ENCODE results near the gene ARHGAP15.

ARHGAP15 gene

GRCh38 chr2:143608758-143609157, 479.5 kb downstream of the ARHGAP15 start:
- no peak for DNase-seq (ENCODE audit: low read depth in 2 of 3, low spot score in 1 of 3)

DNA sequence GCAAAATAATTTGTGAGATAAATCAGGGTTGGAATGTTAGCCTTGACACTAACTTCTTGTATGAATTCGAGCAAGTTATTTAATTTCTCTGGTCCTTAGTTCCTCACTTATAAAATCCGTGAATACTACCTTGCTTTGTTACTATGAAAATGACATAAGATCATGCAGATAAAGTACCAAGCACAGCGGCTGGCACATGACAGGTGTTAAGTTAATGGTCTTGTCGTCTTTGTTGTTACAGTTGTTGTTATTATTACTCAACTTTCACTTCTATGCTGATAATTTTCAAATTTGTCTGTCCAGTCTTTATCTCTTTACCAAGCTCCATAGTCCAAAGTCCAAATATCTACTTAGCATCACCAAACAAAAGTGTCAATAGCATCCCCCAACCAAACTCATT, 482.1 kb downstream of the ARHGAP15 start:
- DNase-seq (ENCODE audit: low read depth in 2 of 3, low spot score in 1 of 3), result no peak

- no peak for DNase-seq (ENCODE audit: low read depth in 2 of 3, low spot score in 1 of 3)
Measured at GRCh38 chr2:143615562-143615961, 486.3 kb downstream of the ARHGAP15 start.

- no peak for DNase-seq (ENCODE audit: low read depth in 2 of 3, low spot score in 1 of 3)
Measured at GRCh38 chr2:143616452-143616851, 487.2 kb downstream of the ARHGAP15 start.

DNA sequence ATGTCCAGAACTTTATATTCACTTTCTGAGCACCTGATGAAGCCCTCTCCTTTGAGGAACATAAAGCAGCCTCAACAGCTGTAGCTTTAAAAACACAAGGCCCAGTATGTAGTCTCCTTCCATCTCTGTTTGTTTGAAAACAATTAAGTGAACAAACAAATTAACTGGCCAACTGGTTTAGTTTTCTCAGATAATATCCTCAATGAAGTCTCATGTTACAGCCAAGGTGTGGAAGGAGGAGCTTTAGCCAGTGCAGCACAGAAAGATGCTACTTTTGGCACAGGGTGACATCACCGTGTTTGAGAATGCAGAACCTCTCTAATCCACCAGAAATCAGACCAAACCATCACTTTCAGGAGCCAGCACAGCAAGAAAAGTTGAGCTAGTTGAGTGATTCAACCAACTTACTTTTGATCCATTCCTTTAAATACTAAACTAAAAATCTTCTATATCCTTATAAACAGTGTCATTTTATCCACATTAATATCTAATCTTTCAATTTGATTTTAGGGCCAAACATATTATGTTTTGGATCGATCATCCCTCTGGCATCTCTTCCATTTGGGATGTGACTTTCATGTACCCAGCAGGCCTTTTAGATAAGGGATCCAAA, 488.7 kb downstream of the ARHGAP15 start:
- no peak for DNase-seq (ENCODE audit: low read depth in 2 of 3, low spot score in 1 of 3)

DNA sequence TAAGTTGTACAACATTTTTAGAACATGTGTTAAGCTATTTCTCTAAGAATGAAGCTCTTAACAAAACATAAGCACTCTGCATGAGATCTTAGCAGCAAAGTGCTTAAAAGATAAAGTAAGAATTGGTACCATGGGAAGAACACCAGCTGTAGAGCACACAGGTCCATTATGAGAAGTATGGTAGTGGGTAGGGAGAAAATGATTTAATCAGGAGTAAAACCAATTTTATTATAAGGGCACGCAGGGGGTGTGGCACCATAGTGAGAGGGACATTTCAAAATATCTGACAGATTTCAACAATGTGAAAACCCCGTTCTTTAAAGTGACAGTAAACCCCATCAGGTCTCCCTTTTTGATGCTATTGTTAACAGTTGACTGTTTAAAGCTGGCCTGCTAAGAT, 492.9 kb downstream of the ARHGAP15 start:
- DNase-seq (ENCODE audit: low read depth in 2 of 3, low spot score in 1 of 3), result no peak

- DNase-seq (ENCODE audit: low read depth in 2 of 3, low spot score in 1 of 3), result no peak
Measured at GRCh38 chr2:143623231-143623908, 494.2 kb downstream of the ARHGAP15 start.

DNA sequence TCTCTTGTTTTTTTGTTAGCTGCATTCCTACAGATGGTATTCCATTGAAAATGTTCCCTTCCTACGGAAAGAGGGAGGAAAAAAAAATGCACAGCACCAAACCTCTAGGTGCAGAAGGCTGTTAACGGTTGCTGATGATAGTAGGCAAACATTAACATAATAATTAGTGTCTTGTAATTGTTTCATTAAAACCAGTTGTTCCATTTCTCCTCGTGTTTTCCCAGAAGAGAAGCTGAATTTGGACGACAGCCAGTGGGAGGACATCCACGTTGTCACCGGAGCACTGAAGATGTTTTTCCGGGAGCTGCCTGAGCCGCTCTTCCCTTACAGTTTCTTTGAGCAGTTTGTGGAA, 494.7 kb downstream of the ARHGAP15 start:
- no peak for DNase-seq (ENCODE audit: low read depth in 2 of 3, low spot score in 1 of 3)

DNA sequence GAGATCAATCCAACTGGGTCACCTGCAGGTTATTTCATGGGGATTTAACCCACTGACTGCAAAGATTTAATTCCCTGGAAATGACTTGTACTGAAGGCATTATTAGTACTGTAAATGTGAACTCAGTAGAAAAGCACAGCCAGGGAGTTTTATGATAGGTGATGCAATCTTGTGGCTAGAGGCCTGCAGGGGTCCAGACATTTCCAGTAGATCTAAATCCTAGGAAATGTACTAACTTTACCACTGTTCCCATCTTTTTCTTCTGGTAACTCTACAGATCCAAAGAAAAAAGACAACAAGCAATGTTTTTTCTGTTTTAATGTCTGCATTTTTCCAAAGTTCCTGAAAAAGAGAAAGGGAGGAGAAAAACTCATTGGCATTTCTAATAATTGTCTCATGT, 500.1 kb downstream of the ARHGAP15 start:
- no peak for DNase-seq (ENCODE audit: low read depth in 2 of 3, low spot score in 1 of 3)

GRCh38 chr2:143632751-143633374, 503.6 kb downstream of the ARHGAP15 start:
- DNase-seq (ENCODE audit: low read depth in 2 of 3, low spot score in 1 of 3), result no peak

DNA sequence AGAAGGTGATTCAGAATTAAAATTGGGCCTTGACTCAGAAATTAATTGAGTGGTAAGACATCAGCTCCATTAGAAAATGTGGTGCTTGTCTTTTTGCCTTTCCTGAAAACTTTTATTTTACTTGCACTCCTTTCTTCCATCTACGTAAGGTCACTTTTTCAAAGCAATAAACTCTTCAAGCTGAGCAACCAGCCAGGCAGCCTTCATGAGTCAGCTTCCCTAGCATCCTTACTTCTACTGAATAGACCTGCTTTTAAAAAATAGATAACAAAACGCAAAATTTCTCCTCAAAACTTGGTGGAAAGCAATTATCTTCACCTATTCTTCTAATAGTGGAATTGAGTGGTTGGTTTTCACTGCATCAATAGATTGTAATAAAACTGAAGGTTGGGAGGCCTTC, 504.2 kb downstream of the ARHGAP15 start:
- DNase-seq (ENCODE audit: low read depth in 2 of 3, low spot score in 1 of 3), result no peak

DNA sequence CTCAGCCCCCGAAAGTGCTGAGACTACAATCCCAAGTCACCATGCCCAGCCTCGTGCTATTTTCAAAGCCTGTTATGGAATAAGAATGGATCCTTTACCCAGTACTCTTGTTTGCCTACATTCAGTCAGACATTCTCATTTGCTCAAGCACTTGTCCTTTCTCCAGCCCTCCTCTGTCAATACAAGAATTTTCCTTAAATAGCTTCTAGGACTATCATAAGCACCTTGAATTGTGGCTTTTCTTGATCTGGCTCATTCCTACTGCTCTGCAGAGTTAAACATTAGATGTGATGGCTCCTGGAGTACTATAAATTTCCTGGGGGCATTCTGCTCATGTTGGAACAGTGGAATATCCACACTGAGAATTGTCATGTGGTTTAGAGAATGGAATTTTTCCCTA, 506.1 kb downstream of the ARHGAP15 start:
- no peak for DNase-seq (ENCODE audit: low read depth in 2 of 3, low spot score in 1 of 3)

DNA sequence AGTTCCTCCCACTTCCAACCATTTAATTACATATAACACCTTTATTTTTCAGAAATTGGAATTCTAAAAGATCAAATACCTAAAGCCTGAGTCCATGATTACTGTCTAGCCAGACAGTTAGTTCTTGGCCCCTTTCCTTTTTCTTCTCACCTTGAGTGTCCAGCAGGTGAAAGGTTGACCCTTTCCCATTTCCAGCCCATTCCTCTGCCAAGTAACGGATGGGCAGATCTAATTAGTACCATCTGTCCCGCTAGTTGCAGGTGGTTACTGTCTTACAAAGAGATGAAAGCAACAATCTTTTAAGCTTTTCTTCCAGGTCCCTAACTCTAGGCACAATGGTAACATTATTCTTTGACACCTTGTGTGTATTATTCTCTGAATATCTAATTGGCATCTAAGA, 506.7 kb downstream of the ARHGAP15 start:
- no peak for DNase-seq (ENCODE audit: low read depth in 2 of 3, low spot score in 1 of 3)

- no peak for DNase-seq (ENCODE audit: low read depth in 2 of 3, low spot score in 1 of 3)
Measured at GRCh38 chr2:143640826-143641225, 511.6 kb downstream of the ARHGAP15 start.

DNA sequence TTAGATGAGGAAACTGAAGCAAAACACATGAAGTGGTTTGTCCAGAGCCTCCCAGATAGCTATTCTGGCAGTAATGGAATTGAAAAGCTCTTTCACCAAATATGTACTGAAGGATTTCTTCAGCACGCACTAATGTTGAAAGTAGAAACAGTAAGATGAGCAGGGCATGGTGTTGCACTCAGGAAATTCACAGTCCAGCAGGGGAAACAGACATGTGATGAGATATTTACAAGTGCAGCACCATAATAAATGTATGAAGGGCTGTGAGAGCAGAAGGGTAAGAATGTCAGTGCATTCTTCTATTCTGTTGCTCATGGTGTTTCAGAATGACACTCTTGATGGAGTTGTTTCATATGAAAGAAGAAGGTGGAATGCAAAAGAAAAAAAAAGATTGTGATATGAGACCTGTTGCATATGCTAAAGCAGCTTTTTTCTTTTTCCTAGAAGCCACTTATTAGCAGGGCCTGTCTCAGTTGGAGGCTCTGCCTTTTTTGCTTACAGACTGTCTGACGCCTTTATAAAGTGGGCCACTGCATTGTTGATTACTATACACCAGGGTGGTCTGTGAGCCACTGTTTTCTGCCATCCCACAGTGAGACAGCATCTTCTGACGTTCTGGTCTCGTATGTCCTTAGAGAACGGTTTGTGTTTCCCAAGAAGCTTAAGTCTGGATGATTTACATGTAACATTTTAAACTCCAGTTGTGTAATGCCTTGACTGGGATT, 516.9 kb downstream of the ARHGAP15 start:
- DNase-seq (ENCODE audit: low read depth in 2 of 3, low spot score in 1 of 3), result no peak

GRCh38 chr2:143649226-143649740, 520.1 kb downstream of the ARHGAP15 start:
- DNase-seq (ENCODE audit: low read depth in 2 of 3, low spot score in 1 of 3), result no peak

DNA sequence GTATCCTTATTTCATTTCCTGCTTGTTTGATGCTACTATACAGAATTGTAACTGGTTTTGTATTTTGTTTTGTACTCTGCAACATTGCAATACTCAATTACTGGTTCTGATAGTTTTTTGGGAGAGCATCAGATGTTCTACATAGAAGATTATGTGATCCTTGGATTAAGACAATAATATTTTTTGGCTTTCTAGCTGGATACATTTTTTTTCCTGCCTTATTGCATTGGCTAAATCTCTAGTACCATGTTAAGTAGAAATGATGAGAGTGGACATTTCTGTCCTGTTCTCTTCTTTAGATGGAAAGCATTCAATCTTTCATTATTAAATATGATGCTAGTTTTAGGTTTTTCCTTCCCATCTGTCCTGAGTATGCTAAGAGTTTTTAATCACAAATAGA, 523.5 kb downstream of the ARHGAP15 start:
- DNase-seq (ENCODE audit: low read depth in 2 of 3, low spot score in 1 of 3), result no peak

- no peak for DNase-seq (ENCODE audit: low read depth in 2 of 3, low spot score in 1 of 3)
Measured at GRCh38 chr2:143668234-143668633, 539.0 kb downstream of the ARHGAP15 start.

DNA sequence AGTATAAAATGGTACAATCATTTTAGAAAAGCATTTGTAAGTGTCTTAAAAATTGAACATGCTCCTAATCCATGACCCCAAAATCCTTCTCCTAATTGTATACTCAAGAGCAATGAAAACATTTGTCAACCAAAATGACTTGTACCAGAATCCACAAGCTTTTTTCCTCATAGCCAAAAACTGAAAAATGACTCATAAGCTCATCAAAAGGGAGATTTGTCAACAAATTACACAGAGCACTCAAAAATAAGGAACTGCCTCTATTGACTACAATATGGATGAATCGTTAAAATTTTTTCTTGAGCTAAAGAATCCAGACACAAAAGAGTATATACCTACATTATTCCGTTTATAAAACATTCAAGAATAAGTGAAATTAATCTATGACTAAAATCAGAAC, 544.8 kb downstream of the ARHGAP15 start:
- no peak for DNase-seq (ENCODE audit: low read depth in 2 of 3, low spot score in 1 of 3)

DNA sequence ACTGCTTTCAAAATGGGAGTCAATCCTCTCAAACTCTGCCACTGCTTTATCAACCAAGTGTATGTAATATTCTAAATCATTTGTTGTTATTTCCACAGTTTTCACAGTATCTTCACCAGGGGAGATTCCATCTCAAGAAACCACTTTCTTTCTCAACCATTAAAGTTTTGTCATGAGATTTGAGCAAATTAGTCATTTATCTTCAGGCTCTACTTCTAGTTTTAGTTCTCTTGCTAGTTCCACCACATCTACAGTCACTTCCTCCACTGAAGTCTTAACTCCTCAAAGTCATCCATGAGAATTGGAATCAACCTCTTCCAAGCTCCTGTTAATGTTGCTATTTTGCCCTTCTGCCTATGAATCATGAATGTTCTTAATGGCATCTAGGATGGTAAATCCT, 545.8 kb downstream of the ARHGAP15 start:
- no peak for DNase-seq (ENCODE audit: low read depth in 2 of 3, low spot score in 1 of 3)

DNA sequence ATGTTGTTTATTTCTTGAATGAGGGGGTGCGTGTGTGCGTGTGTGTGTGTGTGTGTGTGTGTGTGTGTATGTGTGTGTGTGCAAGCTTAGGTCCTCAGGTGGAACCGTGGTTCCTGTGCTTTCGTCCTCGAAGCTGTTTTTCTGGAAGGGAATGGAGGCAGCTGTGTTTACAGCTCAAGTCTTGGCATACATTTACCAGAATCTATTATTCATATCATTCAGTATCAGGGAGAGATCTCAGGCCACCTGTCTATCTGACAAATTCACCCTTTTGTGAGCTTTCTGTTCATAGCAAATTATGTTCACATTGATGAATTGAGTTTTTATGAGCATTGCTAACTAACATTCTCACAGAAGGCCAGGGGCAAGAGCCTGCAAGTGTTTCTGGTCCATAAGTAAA, 550.4 kb downstream of the ARHGAP15 start:
- no peak for DNase-seq (ENCODE audit: low read depth in 2 of 3, low spot score in 1 of 3)

GRCh38 chr2:143680885-143681405, 551.7 kb downstream of the ARHGAP15 start:
- no peak for DNase-seq (ENCODE audit: low read depth in 2 of 3, low spot score in 1 of 3)

All from stimulated activated CD4-positive, alpha-beta T cell treated with anti-CD3 and anti-CD28 coated beads, Interleukin-12 subunit alpha, Interleukin-12 subunit beta, amount 100 ng/mL, for 48 hours (primary cell).